Stimulated activated naive CD8-positive, alpha-beta T cell treated with anti-CD3 and anti-CD28 coated beads, Interleukin-15, Interleukin-2, amounts not matched to agents 100 ng/mL and 50 ng/mL, for 24 hours (primary cell): ENCODE measurements around the gene CDCA3.
"Not testable (repeated sequence)": the region's sequence is repeated elsewhere in the genome, so short reads cannot be mapped to it uniquely, and the experiment has no call there.

Experiments
- H3K27ac Mint-ChIP-seq: one replicate; pipeline ENCODE4 v1.8.0; 2021; ENCODE audit warnings: mild to moderate bottlenecking, mixed read lengths
- H3K27me3 Mint-ChIP-seq: one replicate; pipeline ENCODE4 v1.8.0; 2021; ENCODE audit warnings: mixed read lengths
- H3K36me3 Mint-ChIP-seq: one replicate; pipeline ENCODE4 v1.8.0; 2021; ENCODE audit warnings: low read depth, mixed read lengths
- H3K4me1 Mint-ChIP-seq: one replicate; pipeline ENCODE4 v1.8.0; 2021; ENCODE audit warnings: low read depth, mixed read lengths
- H3K4me3 Mint-ChIP-seq: one replicate; pipeline ENCODE4 v1.8.0; 2021; ENCODE audit warnings: mild to moderate bottlenecking, mixed read lengths
- H3K9me3 Mint-ChIP-seq: one replicate; pipeline ENCODE4 v1.8.0; 2021; ENCODE audit warnings: mixed read lengths

The CDCA3 gene

GRCh38 chr12:6866920-6867412 lies 15.9 kb upstream of the CDCA3 start:
- Mint-ChIP-seq H3K4me3 (peak overlapping the region; percentile 94), H3K27ac (peak overlapping the region; percentile 99), H3K9me3 (no peaks in the 10 kb centered on the region), H3K4me1 (peaks cover 53% of the 10 kb centered on the region), H3K36me3 (peaks cover 74% of the 10 kb centered on the region), H3K27me3 (no peaks in the 10 kb centered on the region)

GRCh38 chr12:6866163-6866919 lies 15.3 kb upstream of the CDCA3 start:
- Mint-ChIP-seq H3K9me3 (no peaks in the 10 kb centered on the region), H3K36me3 (peaks cover 71% of the 10 kb centered on the region), H3K27ac (peak overlapping the region; percentile 99), H3K4me1 (peaks cover 47% of the 10 kb centered on the region), H3K27me3 (no peaks in the 10 kb centered on the region), H3K4me3 (peak overlapping the region; percentile 94)

- not testable (repeated sequence) for H3K27me3 Mint-ChIP-seq, H3K4me3 Mint-ChIP-seq, H3K9me3 Mint-ChIP-seq, H3K27ac Mint-ChIP-seq
- peaks cover 72% of the 10 kb centered on the region for H3K36me3 Mint-ChIP-seq
- H3K4me1 Mint-ChIP-seq = peaks cover 36% of the 10 kb centered on the region
These were observed 14.2 kb upstream of the CDCA3 start for GRCh38 chr12:6865307-6865706.

- Mint-ChIP-seq H3K36me3 (peaks cover 70% of the 10 kb centered on the region), H3K9me3 (no peaks in the 10 kb centered on the region), H3K27ac (no peak overlapping the region)
These were observed 12.7 kb upstream of the CDCA3 start for GRCh38 chr12:6863586-6864321.

GRCh38 chr12:6863033-6863432 lies 11.9 kb upstream of the CDCA3 start:
- H3K9me3 Mint-ChIP-seq = no peaks in the 10 kb centered on the region
- no peaks in the 10 kb centered on the region for H3K27me3 Mint-ChIP-seq
- peaks cover 14% of the 10 kb centered on the region for H3K4me1 Mint-ChIP-seq
- peaks cover 68% of the 10 kb centered on the region for H3K36me3 Mint-ChIP-seq
- no peak overlapping the region for H3K27ac Mint-ChIP-seq
- H3K4me3 Mint-ChIP-seq = no peak overlapping the region

More at GRCh38 chr12:6863586-6864321, 12.7 kb upstream of the CDCA3 start:
- no peaks in the 10 kb centered on the region for H3K27me3 Mint-ChIP-seq
- peaks cover 21% of the 10 kb centered on the region for H3K4me1 Mint-ChIP-seq
- H3K4me3 Mint-ChIP-seq = no peak overlapping the region

GRCh38 chr12:6861391-6861790 lies 10.3 kb upstream of the CDCA3 start:
- no peak overlapping the region for H3K27ac Mint-ChIP-seq
- no peaks in the 10 kb centered on the region for H3K27me3 Mint-ChIP-seq
- no peaks in the 10 kb centered on the region for H3K9me3 Mint-ChIP-seq
- H3K4me3 Mint-ChIP-seq = no peak overlapping the region
- peaks cover 2% of the 10 kb centered on the region for H3K4me1 Mint-ChIP-seq
- H3K36me3 Mint-ChIP-seq = peaks cover 81% of the 10 kb centered on the region

GRCh38 chr12:6860942-6861341 lies 9.9 kb upstream of the CDCA3 start:
- H3K4me1 Mint-ChIP-seq = peaks cover under 1% of the 10 kb centered on the region
- H3K4me3 Mint-ChIP-seq = no peak overlapping the region
- H3K36me3 Mint-ChIP-seq = peaks cover 84% of the 10 kb centered on the region
- no peak overlapping the region for H3K27ac Mint-ChIP-seq
- no peaks in the 10 kb centered on the region for H3K27me3 Mint-ChIP-seq
- no peaks in the 10 kb centered on the region for H3K9me3 Mint-ChIP-seq

- Mint-ChIP-seq H3K27ac (no peak overlapping the region), H3K27me3 (no peaks in the 10 kb centered on the region), H3K36me3 (peaks cover 81% of the 10 kb centered on the region), H3K9me3 (no peaks in the 10 kb centered on the region), H3K4me1 (peaks cover 3% of the 10 kb centered on the region), H3K4me3 (no peak overlapping the region)
These were observed 9.0 kb upstream of the CDCA3 start for GRCh38 chr12:6860116-6860515.

GRCh38 chr12:6858799-6859198 lies 7.7 kb upstream of the CDCA3 start:
- no peaks in the 10 kb centered on the region for H3K9me3 Mint-ChIP-seq
- H3K4me3 Mint-ChIP-seq = no peak overlapping the region
- peaks cover 13% of the 10 kb centered on the region for H3K4me1 Mint-ChIP-seq
- H3K36me3 Mint-ChIP-seq = peaks cover 75% of the 10 kb centered on the region
- no peaks in the 10 kb centered on the region for H3K27me3 Mint-ChIP-seq
- H3K27ac Mint-ChIP-seq = no peak overlapping the region

- Mint-ChIP-seq H3K4me1 (peaks cover 32% of the 10 kb centered on the region), H3K27me3 (no peaks in the 10 kb centered on the region), H3K27ac (peak overlapping the region; percentile 98), H3K36me3 (peaks cover 49% of the 10 kb centered on the region), H3K9me3 (no peaks in the 10 kb centered on the region), H3K4me3 (no peak overlapping the region)
These were observed 4.2 kb upstream of the CDCA3 start for GRCh38 chr12:6855322-6855721.

GRCh38 chr12:6854036-6854435 lies 3.0 kb upstream of the CDCA3 start:
- Mint-ChIP-seq H3K9me3 (no peaks in the 10 kb centered on the region), H3K27me3 (no peaks in the 10 kb centered on the region), H3K27ac (peak overlapping the region; percentile 98), H3K4me1 (peaks cover 44% of the 10 kb centered on the region), H3K4me3 (peak overlapping the region; percentile 95), H3K36me3 (peaks cover 49% of the 10 kb centered on the region)

GRCh38 chr12:6853626-6854025 lies 2.5 kb upstream of the CDCA3 start:
- peaks cover 47% of the 10 kb centered on the region for H3K36me3 Mint-ChIP-seq
- H3K9me3 Mint-ChIP-seq = no peaks in the 10 kb centered on the region
- no peaks in the 10 kb centered on the region for H3K27me3 Mint-ChIP-seq
- peak overlapping the region; percentile 95 for H3K4me3 Mint-ChIP-seq
- H3K4me1 Mint-ChIP-seq = peaks cover 45% of the 10 kb centered on the region
- H3K27ac Mint-ChIP-seq = peak overlapping the region; percentile 98

GRCh38 chr12:6852651-6853354 lies 1.7 kb upstream of the CDCA3 start:
- Mint-ChIP-seq H3K4me1 (peaks cover 50% of the 10 kb centered on the region), H3K4me3 (peak overlapping the region; percentile 95), H3K27me3 (no peaks in the 10 kb centered on the region), H3K36me3 (peaks cover 47% of the 10 kb centered on the region), H3K27ac (peak overlapping the region; percentile 98), H3K9me3 (no peaks in the 10 kb centered on the region)

- H3K36me3 Mint-ChIP-seq = peaks cover 46% of the 10 kb centered on the region
- no peaks in the 10 kb centered on the region for H3K9me3 Mint-ChIP-seq
- H3K4me1 Mint-ChIP-seq = peaks cover 50% of the 10 kb centered on the region
- no peaks in the 10 kb centered on the region for H3K27me3 Mint-ChIP-seq
- H3K27ac Mint-ChIP-seq = peak within 1 kb of the TSS; percentile 99
- H3K4me3 Mint-ChIP-seq = peak within 1 kb of the TSS; percentile 95
These were observed 1.0 kb upstream of the CDCA3 start, which contains the start of gene USP5 for GRCh38 chr12:6851921-6852650. USP5 (plus strand) TSS chr12:6852150; CDS start chr12:6852180, 30 bp downstream.
